HG03442 (cell line): ENCODE data around the gene MCM8.
"Not testable (repeated sequence)": the region's sequence is repeated elsewhere in the genome, so short reads cannot be mapped to it uniquely, and the experiment has no call there.

Experiments used
- ATAC-seq: cut with Tn5 transposase; IDR thresholded peaks from one replicate; pipeline ENCODE4 v1.9.1; 2021; ENCODE audit warnings: mild to moderate bottlenecking, moderate library complexity; ENCODE audit not compliant: unreplicated experiment

The MCM8 gene

GRCh38 chr20:5999783-6000182 is 49.3 kb downstream of the MCM8 start:
- no peak for ATAC-seq

GRCh38 chr20:6000871-6001270 is 50.4 kb downstream of the MCM8 start:
- ATAC-seq = no peak

- ATAC-seq = peak; percentile 1
Observed at GRCh38 chr20:6006603-6006949, 56.1 kb downstream of the MCM8 start.

- ATAC-seq = no peak
Observed at GRCh38 chr20:6007094-6007528, 56.7 kb downstream of the MCM8 start.

- no peak for ATAC-seq
Observed at GRCh38 chr20:6007529-6008103, 57.2 kb downstream of the MCM8 start.

GRCh38 chr20:6008254-6008653 is 57.8 kb downstream of the MCM8 start:
- no peak for ATAC-seq

GRCh38 chr20:6012179-6012578 is 61.7 kb downstream of the MCM8 start:
- ATAC-seq = no peak

- ATAC-seq = no peak
Observed at GRCh38 chr20:6014017-6014416, 63.6 kb downstream of the MCM8 start.

GRCh38 chr20:6014957-6015356 is 64.5 kb downstream of the MCM8 start:
- ATAC-seq = no peak

GRCh38 chr20:6017467-6017866 is 67.0 kb downstream of the MCM8 start:
- no peak for ATAC-seq

GRCh38 chr20:6017880-6018279 is 67.4 kb downstream of the MCM8 start:
- ATAC-seq = no peak

GRCh38 chr20:6024768-6025167 is 74.3 kb downstream of the MCM8 start:
- no peak for ATAC-seq

- no peak for ATAC-seq
Observed at GRCh38 chr20:6026051-6026450, 75.6 kb downstream of the MCM8 start.

GRCh38 chr20:6028818-6029217 is 78.4 kb downstream of the MCM8 start:
- ATAC-seq = no peak

- ATAC-seq = no peak
Observed at GRCh38 chr20:6029538-6029937, 79.1 kb downstream of the MCM8 start.

GRCh38 chr20:6030453-6031080 is 80.1 kb downstream of the MCM8 start:
- no peak for ATAC-seq

- ATAC-seq = not testable (repeated sequence)
Observed at GRCh38 chr20:6032907-6033306, 82.5 kb downstream of the MCM8 start.

GRCh38 chr20:6034134-6034969 is 83.9 kb downstream of the MCM8 start:
- ATAC-seq = no peak

- ATAC-seq = no peak
Observed at GRCh38 chr20:6036213-6036612, 85.8 kb downstream of the MCM8 start.

GRCh38 chr20:6037082-6037481 is 86.6 kb downstream of the MCM8 start:
- ATAC-seq = no peak

GRCh38 chr20:6038256-6038655 is 87.8 kb downstream of the MCM8 start:
- ATAC-seq = no peak

GRCh38 chr20:6039766-6040165 is 89.3 kb downstream of the MCM8 start:
- ATAC-seq = no peak
